ENCODE data around the gene ZNF648. TPM values are rescaled to one million over a fixed set of nuclear protein-coding genes. Genes with fewer than 3 reads are reported as not detected.

ZNF648 gene
- total RNA-seq (2022; extraction: Qiagen RNA extraction): not detected in 5 replicates

GRCh38 chr1:182061594-182061993 is at the start of gene ZNF648:
Gene ZNF648, minus strand, starts transcription at chr1:182061712. Its CDS starts 3,702 bp downstream, at chr1:182058010.

